ENCODE data around the gene IL10RA. TPM values are rescaled to one million over a fixed set of nuclear protein-coding genes. Genes with fewer than 3 reads are reported as not detected.

IL10RA gene
- total RNA-seq, 1 experiment from 2014 or later = 0.41 TPM

GRCh38 chr11:118045191-118045590 lies 59.0 kb downstream of the IL10RA start:
- Histone ChIP-seq H3K4me1 (ENCODE audit: control insufficient read depth, insufficient read depth, low read length) (no peaks in the 10 kb centered on the region), H3K27me3 (ENCODE audit: control insufficient read depth, insufficient read depth, low read length) (peaks cover 35% of the 10 kb centered on the region), H3K36me3 (ENCODE audit: control insufficient read depth, insufficient read depth, low read length) (no peaks in the 10 kb centered on the region), H3K27ac (ENCODE audit: low read length) (no peak overlapping the region), H3K4me3 (ENCODE audit: low read depth in 2 of 2, low read length in 2 of 2) (no peak overlapping the region), H3K9me3 (ENCODE audit: control insufficient read depth, insufficient read depth, low read depth, low read length) (no peaks in the 10 kb centered on the region)
- BruUV-seq (replicated peaks) = no TSS peak
- in situ Hi-C loops (cut with HindIII; ENCODE audit: low pct_unique_long_range_greater_than_20kb, low sequenced_read_pairs) = no loop called here
- ATAC-seq (no peak), DNase-seq (ENCODE audit: low read depth, low spot score) (no peak)
- intact Hi-C loops (cut with micrococcal nuclease; ENCODE audit: unreplicated experiment) = no loop called here
- POLR2A ChIA-PET = no interaction called here
- CTCF ChIA-PET = no interaction called here
- TF ChIP-seq REST (IDR thresholded peaks at IDR 0.05; ENCODE audit: insufficient read depth in 1 of 2, low read depth in 2 of 2, low read length in 1 of 2) (no peak), TCF7L2 (IDR thresholded peaks at IDR 0.05; ENCODE audit: low read depth, low read length) (no peak), CTCF (IDR thresholded peaks at IDR 0.05) (no peak), POLR2AphosphoS5 (IDR thresholded peaks at IDR 0.05; ENCODE audit: low read depth, low read length) (no peak), SIN3A (IDR thresholded peaks at IDR 0.05; ENCODE audit: borderline replicate concordance, insufficient read depth, low read depth, low read length) (no peak)

GRCh38 chr11:118046051-118046963 lies 60.1 kb downstream of the IL10RA start:
- intact Hi-C loops (cut with micrococcal nuclease; ENCODE audit: unreplicated experiment) = no loop called here
- ATAC-seq = no peak

More at GRCh38 chr11:118046051-118046963, 60.1 kb downstream of the IL10RA start:
- CTCF ChIA-PET = no interaction called here
- DNase-seq (ENCODE audit: low read depth, low spot score) = no peak
- TF ChIP-seq REST (IDR thresholded peaks at IDR 0.05; ENCODE audit: insufficient read depth in 1 of 2, low read depth in 2 of 2, low read length in 1 of 2) = no peak
- TF ChIP-seq CTCF (IDR thresholded peaks at IDR 0.05) = no peak
- TF ChIP-seq SIN3A (IDR thresholded peaks at IDR 0.05; ENCODE audit: borderline replicate concordance, insufficient read depth, low read depth, low read length) = no peak
- TF ChIP-seq POLR2AphosphoS5 (IDR thresholded peaks at IDR 0.05; ENCODE audit: low read depth, low read length) = no peak
- TF ChIP-seq TCF7L2 (IDR thresholded peaks at IDR 0.05; ENCODE audit: low read depth, low read length) = no peak
- peaks cover 35% of the 10 kb centered on the region for H3K27me3 ChIP-seq (ENCODE audit: control insufficient read depth, insufficient read depth, low read length)
- no peaks in the 10 kb centered on the region for H3K4me1 ChIP-seq (ENCODE audit: control insufficient read depth, insufficient read depth, low read length)
- no peaks in the 10 kb centered on the region for H3K36me3 ChIP-seq (ENCODE audit: control insufficient read depth, insufficient read depth, low read length)
- in situ Hi-C loops (cut with HindIII; ENCODE audit: low pct_unique_long_range_greater_than_20kb, low sequenced_read_pairs) = no loop called here
- POLR2A ChIA-PET = no interaction called here
- BruUV-seq (replicated peaks) = no TSS peak
- no peak overlapping the region for H3K4me3 ChIP-seq (ENCODE audit: low read depth in 2 of 2, low read length in 2 of 2)
- H3K9me3 ChIP-seq (ENCODE audit: control insufficient read depth, insufficient read depth, low read depth, low read length) = no peaks in the 10 kb centered on the region
- H3K27ac ChIP-seq (ENCODE audit: low read length) = no peak overlapping the region

Data from Panc1 (cell line).